Measurements from ENCODE around the gene SOX30.

Gene SOX30

GRCh38 chr5:157659868-157660660 is 7.8 kb upstream of the SOX30 start:
- no peak for DNase-seq

GRCh38 chr5:157658893-157659292 is 6.7 kb upstream of the SOX30 start:
- DNase-seq = no peak

- no peak for DNase-seq
Measured at GRCh38 chr5:157657516-157657915, 5.3 kb upstream of the SOX30 start.

- DNase-seq = peak; percentile 83
Measured at GRCh38 chr5:157651623-157652376, 438 bp downstream of the SOX30 start.

GRCh38 chr5:157650991-157651611 is 1.1 kb downstream of the SOX30 start:
- no peak for DNase-seq

- no peak for DNase-seq
Measured at GRCh38 chr5:157649101-157649500, 3.1 kb downstream of the SOX30 start.

GRCh38 chr5:157648275-157648990 is 3.8 kb downstream of the SOX30 start:
- no peak for DNase-seq

- DNase-seq = no peak
Measured at GRCh38 chr5:157640406-157641066, 11.7 kb downstream of the SOX30 start.

- DNase-seq = no peak
Measured at GRCh38 chr5:157630341-157630740, 21.9 kb downstream of the SOX30 start.

GRCh38 chr5:157626831-157627230 is 25.4 kb downstream of the SOX30 start:
- DNase-seq = no peak

GRCh38 chr5:157624144-157624543 is 28.1 kb downstream of the SOX30 start:
- no peak for DNase-seq

- DNase-seq = no peak
Measured at GRCh38 chr5:157620776-157621175, 31.5 kb downstream of the SOX30 start.

GRCh38 chr5:157618191-157618765 is 34.0 kb downstream of the SOX30 start:
- no peak for DNase-seq

GRCh38 chr5:157616785-157617184 is 35.5 kb downstream of the SOX30 start:
- no peak for DNase-seq

GRCh38 chr5:157613385-157614245 is 38.6 kb downstream of the SOX30 start:
- DNase-seq = no peak

GRCh38 chr5:157612581-157612980 is 39.7 kb downstream of the SOX30 start:
- DNase-seq = no peak

GRCh38 chr5:157611571-157612476 is 40.4 kb downstream of the SOX30 start:
- DNase-seq = no peak

GRCh38 chr5:157610990-157611389 is 41.2 kb downstream of the SOX30 start:
- DNase-seq = no peak

- DNase-seq = no peak
Measured at GRCh38 chr5:157608972-157609565, 43.2 kb downstream of the SOX30 start.

Measured in activated effector memory CD4-positive, alpha-beta T cell treated with Interleukin-2 at 50 U/mL for 16 hours (primary cell).